Tongue (tissue), 1 donor: ENCODE results near the gene DYDC1. TPM values are rescaled to one million over a fixed set of nuclear protein-coding genes. Genes with fewer than 3 reads are reported as not detected.

Experiments
- total RNA-seq: library from RNA; depleted of rRNA; stranded (reverse); fragments of >200 nt; gene quantifications from one replicate; pipeline ENCODE4 v1.2.3, GENCODE V29; 2014

Gene DYDC1
- total RNA-seq, 1 donor from 2014 or later = not detected

Other genes starting within 250 kb of the DYDC1 start
- gene PLAC9, start 224.0 kb downstream of the DYDC1 start, total RNA-seq = 31.2 TPM
- gene ANXA11, start 151.2 kb downstream of the DYDC1 start, total RNA-seq = 78.5 TPM
- gene MAT1A, start 67.1 kb downstream of the DYDC1 start, total RNA-seq = 0.31 TPM
- gene DYDC2, start within 50 bp of the DYDC1 start, total RNA-seq = not detected
- gene PRXL2A, start 51.8 kb upstream of the DYDC1 start, total RNA-seq = 91.7 TPM
- gene TSPAN14, start 97.6 kb upstream of the DYDC1 start, total RNA-seq = 40.5 TPM
- gene SH2D4B, start 181.1 kb upstream of the DYDC1 start, total RNA-seq = not detected